ENCODE data around the gene BRD3.

The BRD3 gene

DNA sequence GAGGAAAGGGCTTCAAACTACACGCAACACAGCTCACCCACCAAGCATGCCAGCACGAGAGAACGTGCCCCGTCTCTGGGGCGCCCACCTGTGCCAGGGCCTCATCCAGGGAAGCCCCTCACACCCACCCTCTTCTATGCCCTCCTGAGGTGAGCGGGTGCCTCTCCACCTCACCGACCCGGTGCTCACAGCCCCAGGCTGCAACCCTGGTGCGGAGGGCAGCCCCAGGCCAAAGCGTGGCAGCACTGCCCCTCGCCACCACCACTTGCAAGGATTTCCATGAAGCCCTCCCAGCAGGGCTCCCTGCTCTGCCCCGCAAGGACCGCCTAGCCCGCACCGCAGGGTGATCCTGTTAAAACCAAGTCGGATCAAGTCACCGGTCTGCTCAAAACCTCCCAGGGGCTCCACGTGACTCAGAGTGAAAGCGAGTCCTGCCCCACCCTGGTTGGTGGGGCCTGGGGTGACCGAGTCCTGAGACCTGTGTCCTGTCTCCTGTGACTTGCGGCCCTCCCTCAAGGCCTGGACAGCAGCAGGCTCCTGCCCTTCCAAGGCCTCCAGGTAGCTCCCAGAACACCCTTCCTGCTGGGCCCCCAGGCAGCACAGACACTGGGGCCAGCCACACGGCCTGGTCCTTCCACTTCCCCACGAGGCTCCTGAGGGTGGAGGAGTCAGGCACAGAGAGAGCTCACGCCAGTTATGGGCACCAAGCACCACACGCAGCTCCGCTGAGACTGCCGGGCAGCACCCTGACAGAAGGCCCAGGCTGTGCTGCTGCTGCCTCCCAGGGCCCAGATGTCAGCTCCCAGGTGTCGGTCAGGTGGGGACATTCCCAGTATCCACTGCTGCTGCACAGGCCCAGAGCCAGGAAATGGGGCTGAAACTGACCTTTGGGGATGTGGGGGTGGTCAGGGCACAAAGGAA is 12.7 kb downstream of the BRD3 start:
- no peak for DNase-seq (ENCODE audit: low spot score)

DNA sequence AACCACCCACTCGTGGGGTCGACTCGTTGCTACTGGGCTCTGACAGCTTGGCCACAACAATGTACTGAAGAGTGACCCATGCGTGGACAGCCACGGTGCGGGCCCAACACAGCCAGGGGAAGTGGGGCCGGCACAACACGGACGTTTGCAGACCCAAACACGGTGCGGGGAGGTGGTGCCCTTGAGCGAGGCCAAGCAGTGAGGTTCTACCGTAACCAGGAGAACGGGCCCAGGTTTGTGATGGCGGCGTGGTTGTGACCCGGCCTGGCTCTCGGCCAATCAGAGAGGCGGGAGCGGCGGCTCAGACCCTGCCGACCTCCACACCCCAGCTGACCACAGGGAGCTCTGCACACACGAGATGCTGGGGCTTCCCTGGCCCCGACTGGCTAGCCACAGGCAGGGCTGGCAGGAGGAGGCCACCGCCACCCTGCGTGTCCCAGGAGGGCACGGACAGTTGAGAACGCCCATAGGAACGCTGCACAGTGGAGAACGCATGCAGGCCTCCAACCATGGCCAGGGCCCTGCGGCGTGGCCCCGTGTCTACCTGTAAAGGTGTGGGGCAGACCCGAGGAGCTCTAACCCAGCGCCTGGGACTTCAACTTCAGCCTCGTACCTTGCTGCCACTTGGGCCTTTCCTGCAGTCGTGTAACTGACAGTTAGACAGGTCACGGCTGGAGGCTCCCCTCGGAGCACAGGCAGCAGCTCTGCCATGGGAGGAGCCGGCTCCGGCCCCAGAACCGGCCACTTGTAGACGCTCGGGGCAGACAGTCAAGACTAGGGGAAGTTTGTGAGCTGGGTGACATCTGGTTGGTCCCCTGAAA is 13.7 kb downstream of the BRD3 start:
- no peak for DNase-seq (ENCODE audit: low spot score)

DNA sequence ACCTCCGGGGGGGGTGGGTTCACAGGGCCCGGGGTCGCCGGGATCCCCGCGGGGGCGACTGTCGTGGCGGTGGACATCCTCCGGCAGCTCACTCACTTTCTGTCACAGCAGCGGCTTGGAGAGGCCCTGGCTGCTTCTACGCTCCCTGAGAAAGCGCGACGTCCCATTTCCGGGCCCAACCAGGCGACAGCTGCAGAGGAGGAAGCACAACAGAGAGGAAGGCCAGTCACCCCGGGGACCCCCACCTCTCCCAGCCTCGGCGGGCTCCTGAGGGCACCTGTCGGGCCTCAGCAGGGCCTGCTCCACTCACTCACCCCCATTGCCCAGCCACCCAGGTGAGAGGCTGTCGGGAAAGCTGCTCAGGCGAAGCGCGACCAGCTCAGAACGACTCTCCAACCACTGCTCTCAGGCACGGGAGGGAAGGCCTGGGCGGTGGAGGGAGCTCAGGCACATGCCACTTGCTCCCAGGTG is 14.4 kb downstream of the BRD3 start:
- DNase-seq (ENCODE audit: low spot score), result no peak

DNA sequence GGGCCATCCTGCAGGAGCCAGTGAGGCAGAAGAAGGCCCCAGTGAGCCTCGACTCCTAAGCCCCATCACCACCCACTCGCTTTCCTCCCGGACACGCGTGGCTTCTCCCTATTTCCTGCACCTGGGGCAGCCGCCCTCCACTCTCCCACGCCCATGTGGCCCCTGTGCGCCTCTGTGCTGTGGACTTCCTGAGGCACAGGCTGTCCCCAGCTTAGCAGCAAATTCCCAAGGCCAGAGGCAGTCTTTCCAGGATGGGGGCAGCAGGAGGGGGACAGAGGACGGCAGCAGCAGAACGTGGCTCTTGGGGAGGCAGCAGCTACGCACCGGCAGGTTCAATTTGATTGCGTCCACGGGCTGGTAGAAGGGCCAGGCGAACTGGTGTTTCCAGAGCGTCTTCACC is 14.9 kb downstream of the BRD3 start:
- no peak for DNase-seq (ENCODE audit: low spot score)

DNA sequence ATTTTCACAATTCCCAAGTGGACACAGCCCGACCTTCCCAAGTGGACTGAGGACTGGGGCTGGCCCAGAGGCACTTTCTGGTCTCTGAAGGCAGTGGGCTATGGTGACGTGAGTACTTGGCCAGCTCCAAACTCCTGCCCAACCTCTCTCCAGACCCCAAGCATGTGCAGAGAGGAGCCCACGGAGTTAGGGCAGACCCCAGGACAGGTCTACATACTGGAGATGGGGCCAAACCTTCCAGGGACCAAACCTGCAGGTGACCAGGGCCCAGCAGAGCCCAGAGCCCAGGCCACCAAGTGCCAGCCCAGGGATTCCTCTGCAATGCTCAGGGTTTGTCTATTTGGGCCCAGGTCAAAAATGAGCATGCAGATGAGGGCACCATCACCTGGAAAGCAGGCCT is 15.3 kb downstream of the BRD3 start:
- no peak for DNase-seq (ENCODE audit: low spot score)

DNA sequence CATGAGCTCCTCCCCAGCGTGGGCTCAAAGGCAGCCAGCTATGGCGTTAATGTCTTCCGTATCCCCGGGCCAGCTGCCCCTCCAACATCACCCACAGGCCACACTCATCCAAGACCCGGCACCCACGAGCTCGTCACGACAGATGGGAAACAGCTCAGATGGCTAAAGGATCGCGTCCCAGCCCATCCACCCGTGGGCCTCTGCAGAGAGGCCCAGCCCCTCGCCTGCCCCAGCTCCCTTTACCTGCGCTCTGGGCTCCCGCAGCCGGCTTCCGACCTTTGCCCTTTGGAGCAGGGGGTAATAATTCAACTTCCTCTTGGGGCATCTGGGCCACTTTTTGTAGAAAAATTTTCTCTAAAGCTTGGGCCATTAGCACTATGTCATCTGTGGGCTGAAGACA is 16.5 kb downstream of the BRD3 start:
- no peak for DNase-seq (ENCODE audit: low spot score)

DNA sequence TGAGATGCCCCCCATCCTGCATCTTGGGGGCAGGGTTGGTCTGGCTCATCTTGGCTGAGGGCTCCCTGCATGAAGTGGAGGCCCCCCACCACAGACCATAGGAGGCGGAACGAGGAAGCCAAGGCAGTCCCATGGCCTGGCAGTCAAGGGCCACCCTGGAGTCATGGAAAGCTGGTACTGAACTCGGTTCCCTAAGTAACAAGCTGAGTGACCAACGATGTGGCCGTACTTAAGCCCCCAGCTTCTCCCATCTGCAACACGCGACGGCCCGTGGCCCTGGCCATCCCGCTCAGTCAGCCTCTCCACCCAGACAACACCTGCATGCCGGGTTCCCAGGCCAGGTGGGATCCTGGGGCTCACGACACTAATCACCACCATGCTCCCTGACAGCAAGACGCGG is 17.1 kb downstream of the BRD3 start:
- no peak for DNase-seq (ENCODE audit: low spot score)

DNA sequence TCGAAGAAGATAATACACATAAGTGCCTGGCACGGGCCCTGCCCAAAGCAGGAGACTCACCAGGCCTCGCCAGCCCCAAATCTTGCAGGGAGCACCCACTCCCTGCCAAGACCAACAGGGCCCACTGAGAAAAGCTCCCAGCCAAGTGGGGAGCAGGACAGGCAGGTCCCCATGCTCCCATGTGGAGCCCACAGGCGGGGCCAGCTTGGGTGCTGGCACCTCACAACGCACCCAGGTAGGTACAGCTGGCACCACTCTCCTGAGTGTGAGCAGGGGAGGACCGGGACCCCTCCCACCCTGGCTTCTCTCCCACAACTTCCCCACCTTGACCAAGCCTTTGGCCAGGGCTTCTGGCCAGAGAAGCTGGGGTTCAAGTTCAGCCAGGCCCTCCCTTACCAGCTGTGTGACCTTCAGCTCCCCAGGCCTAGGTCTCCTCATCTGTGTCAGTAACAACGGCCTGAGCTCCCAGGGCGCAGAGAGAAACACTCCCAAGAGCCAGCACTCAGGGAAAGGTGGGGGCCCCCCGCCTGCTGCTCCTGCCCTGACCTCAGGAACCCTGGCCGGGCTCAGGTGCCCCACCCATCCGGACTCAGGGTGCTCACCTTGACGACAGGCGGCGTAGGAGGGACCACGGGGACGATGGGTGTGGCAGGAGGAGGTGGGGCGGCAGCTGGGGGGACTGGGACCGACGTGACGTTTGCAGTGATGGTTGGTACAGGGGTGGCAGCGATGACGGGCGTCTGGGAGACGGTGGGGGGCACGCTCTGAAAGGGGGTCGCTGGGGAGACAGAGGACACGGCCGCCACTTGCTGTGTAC is 17.8 kb downstream of the BRD3 start:
- DNase-seq (ENCODE audit: low spot score), result no peak

DNA sequence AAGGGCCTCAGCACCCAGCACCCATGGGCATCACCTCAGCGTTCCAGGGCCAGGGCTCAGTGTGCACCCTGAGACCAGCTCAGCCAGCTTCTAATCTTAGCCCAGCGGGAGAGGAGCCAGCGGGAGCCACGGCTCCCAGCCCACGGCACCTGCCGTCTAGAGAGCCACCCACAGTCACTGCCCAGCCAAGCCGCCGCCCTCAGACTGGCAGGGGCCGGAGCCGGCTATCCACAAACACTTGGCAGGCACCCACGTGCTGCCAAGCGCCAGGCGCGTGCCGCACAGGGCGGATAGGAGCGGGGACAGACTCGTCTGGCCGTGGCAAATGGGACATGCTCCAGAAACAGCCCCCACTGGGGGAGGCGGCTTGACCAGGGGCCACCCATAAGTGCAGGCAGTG is 18.6 kb downstream of the BRD3 start:
- no peak for DNase-seq (ENCODE audit: low spot score)

DNA sequence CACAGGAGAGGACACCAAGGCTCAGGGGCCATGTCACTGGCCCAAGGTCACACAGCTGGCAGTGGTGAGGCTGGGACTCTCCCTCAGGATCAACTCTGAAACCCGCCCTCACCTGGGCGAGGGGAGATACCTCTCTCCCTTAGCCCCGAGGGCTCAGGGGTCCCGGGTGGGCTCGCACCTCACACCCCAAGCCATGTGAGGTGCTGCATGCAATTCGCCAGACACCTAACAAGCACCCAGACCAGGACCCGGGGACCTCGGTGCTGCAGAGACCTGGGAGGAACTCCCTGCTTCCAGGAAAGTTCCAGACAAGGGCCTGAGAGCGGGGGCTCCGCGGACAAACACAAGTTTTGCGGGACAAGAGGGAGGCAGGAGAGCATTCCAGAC is 19.3 kb downstream of the BRD3 start:
- no peak for DNase-seq (ENCODE audit: low spot score)

DNA sequence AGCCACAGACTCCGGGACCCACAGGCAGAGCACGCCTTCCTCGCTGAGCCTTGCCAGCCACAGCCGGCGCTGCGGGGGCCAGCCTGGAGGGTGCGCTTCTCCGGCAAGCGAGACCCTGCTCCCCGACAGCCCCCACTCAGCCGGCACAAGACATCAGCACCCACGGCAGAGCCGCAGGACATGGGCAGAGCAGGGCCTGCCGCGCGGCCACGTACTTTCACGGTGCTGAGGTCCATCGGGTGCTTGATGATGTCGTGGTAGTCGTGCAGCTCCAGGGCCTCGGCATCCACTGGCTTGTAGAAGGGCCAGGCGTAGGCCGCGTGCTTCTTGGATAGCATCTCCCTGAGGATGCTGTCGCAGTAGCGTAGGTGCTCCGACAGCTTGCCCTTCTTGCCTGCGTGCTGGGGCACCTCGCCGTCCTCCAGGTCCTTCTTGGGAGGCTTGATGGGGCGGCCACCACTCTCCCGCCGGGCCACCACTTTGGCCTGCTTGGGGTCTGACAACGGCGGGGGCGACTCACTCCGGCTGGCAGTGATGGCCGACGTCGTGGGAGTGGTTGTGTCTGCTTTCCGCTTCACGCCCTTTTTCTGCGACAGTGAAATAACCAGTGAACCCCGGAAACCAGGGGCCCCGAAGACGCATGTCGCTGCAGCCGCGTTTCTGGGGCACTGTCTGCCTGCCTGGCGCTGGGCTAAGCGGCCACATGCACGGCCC is 19.8 kb downstream of the BRD3 start:
- no peak for DNase-seq (ENCODE audit: low spot score)

DNA sequence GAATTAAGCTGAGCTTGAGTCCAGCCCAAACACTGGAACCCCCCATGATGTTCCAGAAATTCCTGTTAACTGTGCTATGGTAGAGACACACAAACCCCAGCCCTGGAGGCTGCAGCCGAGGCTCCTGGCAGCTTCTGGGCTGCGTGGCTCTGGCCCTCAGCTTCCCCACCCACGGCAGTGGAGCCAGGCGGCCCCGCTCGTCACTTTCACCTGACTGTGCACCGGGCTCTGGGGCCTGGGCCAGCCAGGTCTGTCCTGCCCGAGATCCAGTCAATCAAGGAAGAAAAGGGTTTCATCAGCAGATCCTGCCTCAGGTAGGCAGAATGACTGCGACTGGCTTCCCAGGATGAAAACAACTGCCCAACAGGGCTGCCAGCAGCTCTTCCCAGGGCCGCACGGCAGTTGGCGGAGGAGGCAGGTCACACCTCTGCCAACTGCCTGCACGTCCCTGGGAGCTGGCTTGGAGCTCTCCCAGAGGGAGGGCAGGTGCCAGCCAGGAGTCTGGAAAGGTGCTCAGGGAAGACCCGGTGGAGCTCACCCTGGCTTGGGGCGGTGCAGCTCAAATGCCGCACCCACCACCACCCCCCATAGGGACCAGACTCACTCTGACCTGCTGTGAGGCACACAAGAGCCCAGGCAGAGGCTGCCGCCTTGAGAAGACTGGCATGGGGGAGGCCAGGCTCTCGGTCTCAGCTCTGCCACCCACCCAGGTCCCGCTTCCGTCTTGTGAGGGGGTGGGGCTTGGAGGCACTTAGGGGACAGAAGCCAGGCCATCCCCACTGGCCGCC is 20.7 kb downstream of the BRD3 start:
- no peak for DNase-seq (ENCODE audit: low spot score)

DNA sequence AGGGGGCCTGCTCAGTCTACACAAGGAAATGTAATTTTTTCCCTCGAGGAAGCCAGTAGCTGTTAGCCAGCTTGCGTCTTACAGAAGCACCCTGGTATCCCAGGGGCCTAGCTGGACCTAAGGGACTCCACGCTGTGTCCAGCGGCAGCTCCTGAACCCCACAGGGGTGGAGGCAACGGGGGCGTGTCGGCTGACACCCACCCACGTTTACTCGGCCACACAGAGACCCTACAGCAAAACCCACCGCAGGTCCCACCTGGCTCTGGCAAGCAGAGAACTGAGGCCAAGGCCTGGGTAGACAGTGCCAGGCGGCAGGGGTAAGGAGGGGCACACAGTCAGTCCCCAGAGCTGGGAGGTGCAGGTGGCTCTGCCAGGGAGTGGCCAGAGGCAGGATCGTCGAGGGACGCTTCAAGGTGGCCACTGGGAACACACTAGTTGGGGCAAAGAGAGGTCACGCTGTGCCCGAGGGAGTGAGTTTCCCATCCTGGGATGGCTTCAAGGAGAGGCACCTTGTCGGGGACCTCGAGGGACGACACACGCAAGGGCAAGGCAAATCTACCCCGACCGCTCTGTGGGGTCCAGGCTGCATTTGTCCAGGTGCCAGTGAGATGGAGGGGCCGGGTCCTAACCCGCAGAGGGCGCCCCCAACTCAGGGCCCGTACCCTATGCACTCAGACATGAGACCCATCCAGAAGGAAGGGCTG is 21.8 kb downstream of the BRD3 start:
- DNase-seq (ENCODE audit: low spot score), result no peak

DNA sequence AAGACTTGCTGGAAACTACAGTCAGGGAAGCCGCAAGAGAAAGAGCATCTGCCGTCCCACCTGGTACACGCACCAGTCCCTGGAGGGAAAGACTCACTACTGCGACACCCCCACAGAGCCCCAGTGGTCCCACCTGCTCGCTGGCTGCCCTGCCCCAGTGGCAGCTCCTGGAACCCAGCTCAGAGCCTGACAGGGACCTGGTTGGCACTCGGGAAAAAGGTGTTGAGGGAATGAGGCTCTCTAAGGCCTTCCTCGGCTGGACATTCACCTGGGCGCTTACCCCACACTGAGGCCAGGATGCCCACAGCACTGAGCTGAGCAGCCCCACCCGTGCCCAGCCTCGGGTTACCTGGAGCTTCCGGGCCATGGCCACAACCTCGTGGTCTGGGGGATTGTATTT is 22.9 kb downstream of the BRD3 start:
- DNase-seq (ENCODE audit: low spot score), result no peak

DNA sequence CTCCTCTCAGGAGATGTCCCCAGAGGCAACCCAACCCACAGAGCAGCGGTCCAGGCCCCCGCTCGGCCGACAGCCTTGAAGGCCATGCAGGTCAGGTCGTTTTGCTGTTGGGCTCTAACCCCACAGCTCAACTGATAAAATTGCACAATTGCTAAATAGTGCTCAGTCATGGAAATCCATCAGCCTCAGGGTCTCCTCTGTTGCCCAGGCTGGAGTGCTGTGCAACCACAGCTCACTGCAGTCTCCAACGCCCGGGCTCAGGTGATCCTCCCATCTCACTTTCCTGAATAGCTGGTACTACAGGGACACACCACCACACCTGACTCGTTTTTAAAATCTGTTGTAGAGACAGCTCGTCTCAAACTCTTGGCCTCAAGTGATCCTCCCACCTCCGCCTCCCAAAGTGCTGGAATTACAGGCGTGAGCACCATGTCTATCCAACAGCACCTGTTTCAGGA is 24.3 kb downstream of the BRD3 start:
- DNase-seq (ENCODE audit: low spot score), result no peak

DNA sequence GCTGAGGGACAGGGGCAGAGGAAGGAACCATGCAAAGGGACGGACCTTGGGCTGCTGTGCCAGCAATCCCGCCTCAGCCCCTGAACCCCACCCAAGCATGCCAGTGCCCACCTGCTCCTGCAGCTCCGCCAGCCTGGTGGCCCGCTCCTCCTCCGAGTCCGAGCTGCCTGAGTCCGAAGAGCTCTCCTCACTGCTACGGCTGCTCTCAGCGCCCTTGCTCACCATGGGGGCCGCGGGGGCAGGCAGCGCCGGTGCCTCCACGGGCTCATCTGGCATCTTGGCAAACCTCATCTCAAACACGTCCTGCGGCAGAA is 26.2 kb downstream of the BRD3 start:
- no peak for DNase-seq (ENCODE audit: low spot score)

DNA sequence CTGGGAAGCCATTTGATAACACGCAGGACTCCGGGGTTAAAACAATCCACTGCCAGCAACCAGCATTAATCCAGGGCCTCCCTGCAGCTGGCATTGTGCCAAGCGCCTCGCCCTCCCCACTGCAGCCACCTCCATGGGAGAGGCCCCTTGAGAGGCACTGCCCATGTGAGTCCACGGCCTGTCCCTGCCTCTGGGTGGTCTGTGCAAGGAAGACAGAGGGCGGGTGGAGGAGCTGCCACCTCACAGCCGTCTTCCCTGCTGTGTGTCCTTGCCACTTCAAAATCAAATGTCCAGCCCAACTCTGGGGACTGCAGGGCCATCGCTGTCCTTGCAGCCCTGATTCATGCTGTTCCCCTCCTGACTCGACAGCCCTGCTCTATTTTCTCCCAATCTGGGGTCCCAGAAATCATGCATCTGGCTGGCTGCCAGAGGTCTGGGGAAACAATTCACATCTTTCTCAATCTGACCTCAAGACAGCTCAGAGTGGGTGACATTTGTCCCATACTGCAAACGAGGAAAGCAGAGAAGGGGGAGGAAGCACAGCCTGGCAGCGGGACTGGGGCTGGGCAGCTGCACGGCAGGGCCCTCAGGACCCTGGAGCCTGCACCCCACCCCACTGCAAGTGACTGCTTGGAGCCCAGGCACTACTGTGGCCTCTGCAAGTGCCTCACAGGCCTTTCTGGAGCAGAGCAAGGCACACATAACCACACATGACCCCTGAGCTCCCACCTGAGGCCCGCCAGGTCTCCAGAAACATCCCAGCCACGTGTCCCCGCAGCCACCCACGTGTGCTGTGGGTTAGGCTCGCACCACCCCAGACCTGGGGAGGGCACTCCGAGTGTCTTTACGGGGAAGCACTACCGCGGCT is 26.8 kb downstream of the BRD3 start:
- no peak for DNase-seq (ENCODE audit: low spot score)

DNA sequence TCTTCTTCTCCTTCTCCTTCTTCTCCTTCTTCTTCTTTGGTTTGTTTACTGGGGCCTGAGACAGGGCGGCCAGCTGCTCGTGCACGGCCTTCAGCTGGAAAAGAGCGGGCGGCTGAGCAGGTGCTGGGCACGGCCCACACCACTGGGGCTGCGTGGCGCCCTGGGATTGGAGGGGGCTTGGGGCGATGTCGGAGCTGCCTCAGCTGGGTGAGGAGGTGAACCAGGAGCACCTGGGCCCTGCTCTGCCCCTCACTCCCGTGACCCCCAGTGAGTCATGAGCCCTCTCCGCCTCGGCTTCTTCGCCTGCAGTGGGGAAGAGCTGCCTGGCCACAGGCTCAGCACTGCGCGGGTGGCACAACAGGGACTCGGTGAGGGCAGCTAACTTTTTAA is 27.7 kb downstream of the BRD3 start:
- no peak for DNase-seq (ENCODE audit: low spot score)

Measured in AG08395 (cell line).